ENCODE measurements around the gene UBE2C.

The UBE2C gene

DNA sequence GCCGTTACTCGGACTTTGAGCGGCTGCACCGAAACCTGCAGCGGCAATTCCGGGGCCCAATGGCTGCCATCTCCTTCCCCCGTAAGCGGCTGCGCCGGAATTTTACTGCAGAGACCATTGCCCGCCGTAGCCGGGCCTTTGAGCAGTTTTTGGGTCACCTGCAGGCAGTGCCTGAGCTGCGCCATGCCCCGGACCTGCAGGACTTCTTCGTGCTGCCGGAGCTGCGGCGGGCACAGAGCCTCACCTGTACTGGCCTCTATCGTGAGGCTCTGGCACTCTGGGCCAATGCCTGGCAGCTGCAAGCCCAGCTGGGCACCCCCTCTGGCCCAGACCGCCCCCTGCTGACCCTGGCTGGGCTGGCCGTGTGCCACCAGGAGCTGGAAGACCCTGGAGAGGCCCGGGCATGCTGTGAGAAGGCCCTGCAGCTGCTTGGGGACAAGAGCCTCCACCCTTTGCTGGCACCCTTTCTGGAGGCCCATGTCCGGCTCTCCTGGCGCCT lies 28.3 kb downstream of the UBE2C start:
- DNase-seq (ENCODE audit: low read depth): no peak
- TF ChIP-seq, protein P1, sequence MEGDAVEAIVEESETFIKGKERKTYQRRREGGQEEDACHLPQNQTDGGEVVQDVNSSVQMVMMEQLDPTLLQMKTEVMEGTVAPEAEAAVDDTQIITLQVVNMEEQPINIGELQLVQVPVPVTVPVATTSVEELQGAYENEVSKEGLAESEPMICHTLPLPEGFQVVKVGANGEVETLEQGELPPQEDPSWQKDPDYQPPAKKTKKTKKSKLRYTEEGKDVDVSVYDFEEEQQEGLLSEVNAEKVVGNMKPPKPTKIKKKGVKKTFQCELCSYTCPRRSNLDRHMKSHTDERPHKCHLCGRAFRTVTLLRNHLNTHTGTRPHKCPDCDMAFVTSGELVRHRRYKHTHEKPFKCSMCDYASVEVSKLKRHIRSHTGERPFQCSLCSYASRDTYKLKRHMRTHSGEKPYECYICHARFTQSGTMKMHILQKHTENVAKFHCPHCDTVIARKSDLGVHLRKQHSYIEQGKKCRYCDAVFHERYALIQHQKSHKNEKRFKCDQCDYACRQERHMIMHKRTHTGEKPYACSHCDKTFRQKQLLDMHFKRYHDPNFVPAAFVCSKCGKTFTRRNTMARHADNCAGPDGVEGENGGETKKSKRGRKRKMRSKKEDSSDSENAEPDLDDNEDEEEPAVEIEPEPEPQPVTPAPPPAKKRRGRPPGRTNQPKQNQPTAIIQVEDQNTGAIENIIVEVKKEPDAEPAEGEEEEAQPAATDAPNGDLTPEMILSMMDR (IDR thresholded peaks at IDR 0.05; ENCODE audit: insufficient read depth, low read depth, low read length, missing control alignments): no peak
- H3K4me3 ChIP-seq (ENCODE audit: low read depth, low read length): no peak overlapping the region

DNA sequence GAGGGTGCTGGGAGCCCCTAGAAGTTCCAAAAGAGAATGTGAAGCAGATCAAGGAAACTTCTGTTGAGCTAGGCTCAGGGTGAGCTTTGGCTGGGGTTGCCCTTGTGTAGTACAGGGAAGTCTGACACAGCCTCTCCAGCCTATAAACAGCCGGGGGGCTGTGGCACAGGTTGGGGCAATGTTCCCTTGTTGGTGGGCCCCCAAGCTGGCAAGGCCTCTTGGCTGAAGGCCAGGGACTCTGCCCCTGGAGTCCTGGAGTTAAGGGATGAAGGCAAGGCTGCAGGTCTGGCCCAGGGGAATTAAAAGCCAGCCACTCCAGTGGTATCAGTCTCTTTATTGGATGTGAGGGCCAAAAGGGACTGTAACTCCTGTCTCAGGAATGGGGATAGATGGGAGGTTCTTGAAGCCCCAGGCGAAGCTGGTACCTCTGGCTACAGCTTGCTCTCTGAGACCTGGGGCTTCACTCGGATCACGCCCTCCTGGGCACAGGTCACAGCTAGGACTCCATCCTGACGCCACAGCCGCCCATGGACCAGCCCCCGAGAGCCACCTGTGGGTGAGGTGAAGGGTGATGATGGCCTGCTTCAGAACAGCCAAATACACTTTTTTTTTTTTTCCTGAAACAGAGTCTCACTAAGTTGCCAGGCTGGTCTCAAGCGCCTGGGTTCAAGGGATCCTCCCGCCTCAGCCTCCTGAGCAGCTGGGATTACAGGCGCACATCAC lies 29.1 kb downstream of the UBE2C start:
- no peak overlapping the region for H3K4me3 ChIP-seq (ENCODE audit: low read depth, low read length)
- no peak for DNase-seq (ENCODE audit: low read depth)
- TF ChIP-seq, protein P1 (IDR thresholded peaks at IDR 0.05; ENCODE audit: insufficient read depth, low read depth, low read length, missing control alignments): no peak

DNA sequence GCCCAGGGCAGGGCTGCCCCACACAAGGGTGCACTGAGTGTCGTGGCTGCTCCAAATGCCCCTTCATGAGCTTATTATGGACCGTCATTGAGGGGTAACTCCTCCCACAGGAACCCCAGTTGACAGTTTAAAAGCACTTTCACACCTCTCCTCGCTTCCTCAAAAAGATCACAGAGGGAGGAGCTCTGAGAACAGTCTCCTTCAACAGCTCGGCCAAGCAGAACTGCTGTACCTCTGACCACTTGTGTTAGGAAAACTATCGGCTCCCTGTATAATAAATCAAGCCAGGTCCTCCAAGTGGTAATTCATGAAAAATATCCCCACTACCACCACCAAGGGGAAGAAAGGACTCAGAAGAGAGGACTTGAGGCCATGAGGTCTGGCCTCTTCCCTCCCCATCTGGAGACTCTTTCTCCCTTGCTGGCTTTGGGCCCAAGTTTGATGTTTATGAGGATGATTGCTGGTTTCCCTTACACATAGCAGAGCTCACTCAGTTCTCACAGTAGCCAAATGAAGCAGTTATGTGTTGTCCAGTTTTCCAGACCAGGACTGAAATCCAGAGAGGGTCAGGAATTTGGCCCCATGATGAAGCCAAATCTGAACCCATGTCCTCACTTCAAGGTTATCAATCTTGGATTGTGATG lies 29.8 kb downstream of the UBE2C start:
- TF ChIP-seq, protein P1 (IDR thresholded peaks at IDR 0.05; ENCODE audit: insufficient read depth, low read depth, low read length, missing control alignments): no peak
- no peak overlapping the region for H3K4me3 ChIP-seq (ENCODE audit: low read depth, low read length)
- DNase-seq (ENCODE audit: low read depth): peak; percentile 61

DNA sequence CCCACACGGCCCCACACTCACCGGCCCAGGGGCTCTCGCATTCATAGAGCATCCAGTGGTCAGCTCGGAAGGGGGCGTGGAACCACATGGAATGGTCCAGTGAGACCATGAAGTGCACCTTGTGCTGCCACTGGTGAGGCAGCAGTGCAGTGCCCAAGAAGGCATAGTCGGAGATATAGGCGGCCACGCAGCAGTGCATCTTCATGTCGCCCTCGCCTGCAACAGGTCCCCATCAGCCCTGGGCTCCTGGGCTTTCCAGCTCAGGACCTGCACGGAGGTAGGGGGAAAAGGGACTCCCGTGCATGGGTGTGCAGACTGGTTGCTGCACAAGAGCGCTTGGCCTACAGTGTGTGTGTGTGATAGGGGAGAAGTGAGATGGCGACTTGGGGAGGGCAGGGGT lies 31.1 kb downstream of the UBE2C start:
- DNase-seq (ENCODE audit: low read depth): no peak
- TF ChIP-seq, protein P1 (IDR thresholded peaks at IDR 0.05; ENCODE audit: insufficient read depth, low read depth, low read length, missing control alignments): no peak
- no peak overlapping the region for H3K4me3 ChIP-seq (ENCODE audit: low read depth, low read length)

DNA sequence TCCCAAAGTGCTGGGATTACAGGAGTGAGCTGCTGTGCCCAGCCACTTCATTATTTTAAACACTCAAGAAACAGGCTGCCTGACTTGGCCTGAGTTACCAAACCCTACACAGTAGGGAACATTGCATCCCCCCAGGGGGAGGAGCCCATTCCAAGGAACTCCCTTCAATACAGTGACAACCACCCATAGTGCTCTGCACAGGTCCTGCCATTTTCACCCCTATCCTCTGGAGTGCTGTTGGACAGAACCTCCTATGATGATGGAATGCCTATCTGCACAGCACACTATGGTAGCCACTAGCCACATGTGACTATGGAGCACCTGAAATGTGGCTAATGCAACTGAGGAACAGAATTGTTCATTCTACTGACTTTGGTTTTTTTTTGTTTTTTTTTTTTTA lies 33.0 kb downstream of the UBE2C start:
- TF ChIP-seq, protein P1 (IDR thresholded peaks at IDR 0.05; ENCODE audit: insufficient read depth, low read depth, low read length, missing control alignments): no peak
- no peak for DNase-seq (ENCODE audit: low read depth)

DNA sequence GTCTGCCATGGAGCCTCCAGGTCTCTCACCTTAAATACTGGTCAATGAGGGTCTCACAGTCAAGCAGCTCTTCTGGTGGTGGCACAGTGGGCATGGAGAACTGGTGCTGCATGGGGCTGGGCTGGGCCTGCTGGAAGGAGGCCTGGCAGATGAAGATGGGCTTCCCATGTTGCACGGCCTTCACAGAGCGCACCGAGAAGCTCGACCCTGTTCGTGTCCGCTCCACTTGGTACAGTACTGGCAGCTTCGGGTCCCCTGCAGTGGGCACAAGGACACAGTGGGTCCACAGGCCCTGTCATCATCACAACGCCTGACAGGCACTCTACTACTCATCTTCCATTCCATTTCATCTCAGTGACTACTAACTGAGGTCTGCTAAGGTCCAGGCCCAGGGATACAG lies 36.0 kb downstream of the UBE2C start:
- TF ChIP-seq, protein P1 (IDR thresholded peaks at IDR 0.05; ENCODE audit: insufficient read depth, low read depth, low read length, missing control alignments): no peak
- DNase-seq (ENCODE audit: low read depth): no peak
- H3K4me3 ChIP-seq (ENCODE audit: low read depth, low read length): no peak overlapping the region

More for the DNA sequence above, 33.0 kb downstream of the UBE2C start:
- H3K4me3 ChIP-seq (ENCODE audit: low read depth, low read length): no peak overlapping the region

Data from GM12865 (cell line).